BE2C (cell line): ENCODE data around the gene TPCN2.
A peak's percentile ranks its signal among the peaks of the same experiment; 100 is the strongest.

Experiments used
- DNase-seq: peaks from one replicate; pipeline ENCODE4 v3.0.0-alpha.2; 2020
- H3K27me3 ChIP-seq: fragments of 250-450 bp; sonication (Bioruptor Pico); 2 replicates; pipeline ENCODE4 v1.5.1; 2020; ENCODE audit warnings: mild to moderate bottlenecking
- H3K36me3 ChIP-seq: fragments of 250-450 bp; sonication (Bioruptor Pico); 2 replicates; pipeline ENCODE4 v1.5.1; 2020; ENCODE audit warnings: mild to moderate bottlenecking
- H3K4me1 ChIP-seq: fragments of 250-450 bp; sonication (Bioruptor Pico); 2 replicates; pipeline ENCODE4 v1.5.1; 2020
- H3K4me3 ChIP-seq: 2 replicates; pipeline ENCODE4 v1.5.1; 2011; ENCODE audit warnings: low read depth, low read length
- H3K9me3 ChIP-seq: fragments of 250-450 bp; sonication (Bioruptor Pico); 2 replicates; pipeline ENCODE4 v1.5.1; 2020
- TF ChIP-seq, protein P1 (sequence below): IDR thresholded peaks from 2 replicates; pipeline ENCODE4 v1.5.1; 2012; ENCODE audit warnings: mild to moderate bottlenecking, low read depth, low read length

Gene TPCN2

DNA sequence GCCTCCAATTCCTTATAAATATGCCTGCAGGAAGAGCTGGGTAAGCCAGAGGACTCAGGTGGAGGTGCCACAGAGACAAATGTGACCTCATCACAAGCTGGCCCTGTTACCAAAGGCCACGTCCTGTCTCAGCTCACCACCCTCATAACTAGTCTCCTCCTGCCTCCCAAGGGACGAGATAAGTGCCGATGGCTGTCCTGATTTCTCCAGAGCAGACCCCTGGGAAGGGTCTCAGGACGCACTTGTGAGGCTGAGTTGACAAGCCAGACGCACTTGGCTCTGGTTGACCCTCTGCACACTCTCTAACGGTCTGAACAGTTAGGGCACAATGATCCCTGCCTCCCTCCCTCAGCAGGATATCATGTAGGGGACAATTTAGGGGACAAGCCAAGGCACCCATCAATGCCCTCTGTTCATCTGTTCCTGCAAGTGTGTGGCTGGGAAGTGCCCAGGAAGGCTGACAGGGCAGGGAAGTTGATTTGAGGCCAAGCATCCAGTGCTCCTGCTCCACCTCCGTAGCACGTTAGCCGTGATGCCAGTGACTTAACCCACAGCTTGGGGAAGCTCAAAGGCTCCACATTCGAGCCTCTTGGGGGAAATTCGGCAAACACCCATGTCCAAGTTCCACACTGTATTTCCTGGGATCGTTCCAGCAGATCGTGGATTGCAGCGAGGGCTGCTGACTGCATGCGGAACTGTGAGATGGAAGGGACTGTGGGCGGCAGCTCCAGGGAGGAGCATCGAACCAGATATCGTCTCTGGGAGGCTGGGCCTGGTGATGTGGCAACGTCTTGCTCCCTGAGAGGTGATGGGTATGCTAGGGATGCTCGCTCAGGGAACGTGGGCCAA lies 109.8 kb downstream of the TPCN2 start:
- Histone ChIP-seq H3K36me3 (no peaks in the 10 kb centered on the region), H3K4me1 (peaks cover 42% of the 10 kb centered on the region), H3K27me3 (no peaks in the 10 kb centered on the region), H3K9me3 (no peaks in the 10 kb centered on the region), H3K4me3 (no peak overlapping the region)
- TF ChIP-seq, protein P1, sequence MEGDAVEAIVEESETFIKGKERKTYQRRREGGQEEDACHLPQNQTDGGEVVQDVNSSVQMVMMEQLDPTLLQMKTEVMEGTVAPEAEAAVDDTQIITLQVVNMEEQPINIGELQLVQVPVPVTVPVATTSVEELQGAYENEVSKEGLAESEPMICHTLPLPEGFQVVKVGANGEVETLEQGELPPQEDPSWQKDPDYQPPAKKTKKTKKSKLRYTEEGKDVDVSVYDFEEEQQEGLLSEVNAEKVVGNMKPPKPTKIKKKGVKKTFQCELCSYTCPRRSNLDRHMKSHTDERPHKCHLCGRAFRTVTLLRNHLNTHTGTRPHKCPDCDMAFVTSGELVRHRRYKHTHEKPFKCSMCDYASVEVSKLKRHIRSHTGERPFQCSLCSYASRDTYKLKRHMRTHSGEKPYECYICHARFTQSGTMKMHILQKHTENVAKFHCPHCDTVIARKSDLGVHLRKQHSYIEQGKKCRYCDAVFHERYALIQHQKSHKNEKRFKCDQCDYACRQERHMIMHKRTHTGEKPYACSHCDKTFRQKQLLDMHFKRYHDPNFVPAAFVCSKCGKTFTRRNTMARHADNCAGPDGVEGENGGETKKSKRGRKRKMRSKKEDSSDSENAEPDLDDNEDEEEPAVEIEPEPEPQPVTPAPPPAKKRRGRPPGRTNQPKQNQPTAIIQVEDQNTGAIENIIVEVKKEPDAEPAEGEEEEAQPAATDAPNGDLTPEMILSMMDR: no peak
- DNase-seq: peak; percentile 62

DNA sequence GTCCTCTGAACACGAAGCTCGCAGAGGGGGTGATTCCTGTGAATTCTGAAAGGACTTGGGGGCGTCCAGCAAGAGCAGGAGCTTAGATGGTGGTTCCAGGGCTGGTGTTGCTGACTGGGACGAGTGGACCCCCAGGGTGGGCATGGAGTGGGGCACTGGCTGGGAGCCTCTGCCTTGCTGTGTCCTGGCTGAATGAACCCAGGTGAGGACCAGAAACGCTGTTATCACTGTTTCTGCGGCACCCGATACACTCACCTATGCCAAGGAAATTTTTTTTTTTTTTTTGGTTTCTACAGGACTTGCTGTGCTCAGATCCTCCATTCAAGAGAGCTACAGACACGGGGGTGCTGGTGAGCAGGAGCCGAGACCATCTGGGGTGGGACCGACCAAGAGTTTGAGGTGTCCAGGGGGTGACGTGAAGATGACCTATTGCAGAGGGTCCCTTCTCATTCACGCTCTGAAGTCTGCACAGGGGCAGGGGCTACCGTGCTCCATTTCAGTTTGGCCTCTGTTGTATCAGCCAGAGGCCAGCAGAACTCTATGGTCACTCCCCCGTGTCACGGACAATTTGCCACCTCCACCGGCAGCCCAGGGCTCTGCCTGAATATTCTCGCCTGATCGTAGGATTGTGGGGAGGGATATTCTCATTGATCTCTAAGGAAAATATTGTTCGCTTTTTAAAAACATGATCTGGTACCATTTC lies 110.6 kb downstream of the TPCN2 start:
- TF ChIP-seq, protein P1: no peak
- Histone ChIP-seq H3K4me1 (peaks cover 42% of the 10 kb centered on the region), H3K36me3 (no peaks in the 10 kb centered on the region), H3K27me3 (no peaks in the 10 kb centered on the region), H3K4me3 (no peak overlapping the region), H3K9me3 (no peaks in the 10 kb centered on the region; the same call in 1 of the 2 replicates)
- no peak for DNase-seq

GRCh38 chr11:69160296-69161116 lies 111.8 kb downstream of the TPCN2 start:
- no peak for DNase-seq
- Histone ChIP-seq H3K27me3 (no peaks in the 10 kb centered on the region), H3K36me3 (no peaks in the 10 kb centered on the region), H3K4me3 (no peak overlapping the region), H3K9me3 (no peaks in the 10 kb centered on the region; the same call in 1 of the 2 replicates), H3K4me1 (peaks cover 41% of the 10 kb centered on the region)
- TF ChIP-seq, protein P1: no peak

- peak; percentile 32 for DNase-seq
- H3K9me3 ChIP-seq: no peaks in the 10 kb centered on the region; the same call in 1 of the 2 replicates
- TF ChIP-seq, protein P1: no peak
- no peaks in the 10 kb centered on the region for H3K36me3 ChIP-seq
- H3K27me3 ChIP-seq: no peaks in the 10 kb centered on the region
- H3K4me1 ChIP-seq: peaks cover 35% of the 10 kb centered on the region
- H3K4me3 ChIP-seq: no peak overlapping the region
Observed at GRCh38 chr11:69161117-69161407, 112.3 kb downstream of the TPCN2 start.

GRCh38 chr11:69162505-69162904 lies 113.8 kb downstream of the TPCN2 start:
- TF ChIP-seq, protein P1: no peak
- no peaks in the 10 kb centered on the region for H3K36me3 ChIP-seq
- peaks cover 30% of the 10 kb centered on the region for H3K4me1 ChIP-seq
- no peaks in the 10 kb centered on the region; the same call in 1 of the 2 replicates for H3K9me3 ChIP-seq
- no peak for DNase-seq
- no peaks in the 10 kb centered on the region for H3K27me3 ChIP-seq
- H3K4me3 ChIP-seq: no peak overlapping the region
